NCI-H226 (cell line): Measurements from ENCODE around the gene ANP32E.

Experiments
- DNase-seq: peaks from one replicate; pipeline ENCODE4 v3.0.0-alpha.2; 2015

ANP32E gene

DNA sequence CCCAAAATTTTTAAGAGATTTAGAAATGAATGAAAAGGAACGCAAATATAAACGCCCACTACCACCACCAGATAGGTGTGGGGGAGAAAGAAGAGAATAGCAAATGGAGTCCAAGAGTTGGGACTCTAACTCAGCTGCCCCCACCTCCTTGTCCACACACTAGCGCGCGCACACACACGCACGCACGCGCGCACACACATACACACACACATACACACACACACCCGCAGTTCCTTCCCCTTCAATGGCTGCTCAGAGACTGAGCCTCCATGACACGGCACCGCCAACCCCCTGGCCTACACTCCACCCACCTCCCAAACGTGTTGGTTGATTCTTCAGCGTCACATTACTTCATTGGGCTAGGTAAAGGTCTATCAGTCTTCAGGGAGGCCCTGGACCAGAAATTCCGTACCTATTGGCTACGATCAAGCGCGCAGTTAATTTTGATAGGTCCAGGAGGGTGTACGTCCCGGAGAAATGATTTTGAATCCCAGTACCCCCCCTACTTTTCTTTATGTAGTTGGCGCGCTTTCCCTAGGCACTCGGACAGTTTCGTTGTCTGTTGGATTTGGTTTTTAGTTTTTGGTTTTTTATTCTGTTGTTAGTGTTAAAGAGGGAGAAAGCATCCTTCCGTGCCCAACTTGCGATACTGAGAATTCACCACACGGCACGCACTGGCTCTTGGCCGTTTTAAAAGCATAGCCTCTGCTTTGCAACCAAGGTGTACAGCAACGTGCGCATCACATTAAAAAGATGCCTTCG is at the start of gene ANP32E:
TSS of gene ANP32E (minus strand) at position 261 of the 762 bp plus-strand sequence. CDS start 326 bp downstream, outside the sequence.
- peak; percentile 99 for DNase-seq

DNA sequence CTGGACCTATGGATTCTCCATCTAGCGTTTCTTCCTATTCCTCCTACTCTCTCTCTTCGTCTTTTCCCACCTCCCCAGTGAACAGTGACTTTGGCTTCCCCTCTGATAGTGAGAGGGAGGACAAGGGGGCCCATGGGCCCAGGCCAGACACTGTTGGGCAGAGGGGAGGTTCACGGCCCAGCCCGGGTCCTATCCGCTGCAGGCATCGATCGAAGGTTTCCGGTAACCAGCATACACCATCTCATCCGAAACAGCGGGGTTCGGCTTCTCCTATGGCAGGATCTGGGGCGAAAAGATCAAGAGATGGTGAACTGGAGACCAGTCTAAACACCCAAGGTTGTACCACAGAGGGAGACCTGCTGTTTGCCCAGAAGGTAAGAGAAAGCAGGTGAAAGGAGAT is 47.3 kb upstream of the ANP32E start:
- no peak for DNase-seq

DNA sequence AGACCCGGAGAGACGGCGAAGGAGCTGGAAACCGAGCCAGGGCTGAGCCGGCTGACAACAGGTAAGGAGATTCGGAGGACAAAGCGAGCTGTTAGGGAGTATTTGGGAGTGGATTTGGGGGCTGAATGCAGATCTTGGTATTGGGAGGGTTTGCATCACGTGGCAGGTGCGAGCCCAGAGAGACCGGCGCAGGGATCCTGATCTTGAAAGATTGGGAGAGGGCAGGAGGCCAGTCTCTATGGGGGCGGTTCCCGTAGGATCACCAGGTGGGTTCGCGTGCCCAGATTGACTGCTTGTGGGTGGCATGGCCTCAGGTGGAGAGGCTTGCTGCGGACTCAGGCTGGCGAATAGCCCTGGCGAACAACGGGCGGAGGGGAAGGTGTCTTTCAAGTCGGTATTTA is 46.6 kb upstream of the ANP32E start:
- no peak for DNase-seq

DNA sequence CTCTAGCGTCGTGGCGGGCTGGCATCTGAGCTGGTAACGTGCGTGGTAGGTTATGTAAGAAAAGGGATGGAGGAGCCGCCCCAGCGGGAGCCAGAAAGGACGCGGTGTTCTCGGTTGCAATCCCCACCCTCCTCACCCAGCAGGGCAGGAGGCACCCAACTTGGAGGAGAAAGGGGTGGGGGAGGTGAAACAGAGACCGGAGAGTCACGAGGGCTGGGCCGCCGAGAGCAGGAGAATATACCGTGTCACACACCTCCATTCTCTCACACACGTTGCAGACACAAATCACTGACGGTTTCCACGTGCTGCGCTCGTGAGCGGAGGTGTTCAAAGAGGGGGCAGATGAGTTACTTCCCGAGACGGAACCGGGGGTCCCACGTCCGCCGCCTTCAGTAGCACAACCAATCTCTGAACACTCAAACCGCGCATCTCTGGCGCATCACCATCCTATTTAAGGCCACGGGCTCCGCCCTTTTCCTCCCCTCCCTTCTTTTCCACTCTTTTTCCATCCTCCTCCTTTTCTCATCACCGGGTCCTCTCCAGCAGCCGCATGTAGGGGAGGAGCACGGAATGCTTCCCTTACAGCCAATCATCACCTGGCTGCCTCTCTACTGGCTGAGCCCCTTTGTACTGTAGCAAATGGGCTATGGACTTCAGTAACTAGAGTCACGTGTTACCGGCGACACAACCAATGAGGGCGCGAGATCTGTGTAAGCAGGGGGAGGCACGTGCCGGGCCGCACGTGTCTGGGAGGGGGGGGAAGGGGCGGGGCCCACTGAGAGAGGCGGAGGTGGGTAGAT is 46.0 kb upstream of the ANP32E start, which contains the start of gene CIART:
TSS of gene CIART (plus strand) at position 797 of the 800 bp plus-strand sequence. CDS start 714 bp downstream, outside the sequence.
- peak; percentile 98 for DNase-seq

GRCh38 chr1:150281221-150281757 is 45.4 kb upstream of the ANP32E start:
- DNase-seq = peak; percentile 31

GRCh38 chr1:150280138-150280707 is 44.3 kb upstream of the ANP32E start:
- no peak for DNase-seq

GRCh38 chr1:150273311-150273710 is 37.4 kb upstream of the ANP32E start:
- no peak for DNase-seq

GRCh38 chr1:150271291-150271959 is 35.5 kb upstream of the ANP32E start:
- DNase-seq = no peak

- no peak for DNase-seq
Measured at GRCh38 chr1:150269451-150269850, 33.5 kb upstream of the ANP32E start.

- peak; percentile 98 for DNase-seq
Measured at GRCh38 chr1:150268705-150269403, 32.9 kb upstream of the ANP32E start, which contains the start of gene APH1A. Gene APH1A, minus strand, starts transcription at chr1:150269016. Its CDS starts 206 bp downstream, at chr1:150268810.

DNA sequence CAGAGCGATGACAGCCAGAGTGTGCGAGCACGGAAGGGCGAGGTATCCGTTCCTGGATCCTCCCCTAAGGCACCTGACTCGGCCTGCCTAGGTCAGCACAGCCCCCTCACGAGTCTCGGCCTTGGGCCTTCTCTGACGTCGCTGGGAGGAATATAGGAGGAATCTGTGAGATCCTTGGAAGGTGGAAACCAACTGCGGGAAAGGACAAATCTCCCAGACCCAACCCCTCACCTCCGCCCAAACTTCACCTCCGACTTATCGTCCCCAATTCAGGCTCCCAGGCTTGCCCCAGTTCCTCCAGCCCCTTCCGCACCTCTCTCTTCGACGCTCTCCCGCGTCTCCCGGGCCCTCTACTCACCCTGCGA is 32.4 kb upstream of the ANP32E start:
- no peak for DNase-seq

- no peak for DNase-seq
Measured at GRCh38 chr1:150267896-150268295, 32.0 kb upstream of the ANP32E start.

DNA sequence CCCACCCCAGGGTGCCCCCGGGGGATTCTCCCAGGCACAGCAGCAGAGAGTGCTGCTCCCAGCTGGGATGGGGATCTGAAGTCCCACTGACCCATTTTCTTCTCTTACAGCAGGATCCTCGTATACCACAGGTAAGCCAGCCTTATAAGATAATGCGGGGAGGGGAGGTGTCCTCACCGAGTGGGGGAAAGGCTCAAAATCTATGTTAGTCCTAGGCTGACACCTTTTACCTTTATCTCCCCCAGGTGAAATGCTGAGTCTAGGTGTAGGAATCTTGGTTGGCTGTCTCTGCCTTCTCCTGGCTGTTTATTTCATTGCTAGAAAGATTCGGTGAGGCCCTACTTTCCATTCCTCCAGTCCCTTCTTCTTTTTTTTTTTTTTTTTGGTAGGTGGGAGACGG is 27.6 kb upstream of the ANP32E start:
- DNase-seq = no peak

DNA sequence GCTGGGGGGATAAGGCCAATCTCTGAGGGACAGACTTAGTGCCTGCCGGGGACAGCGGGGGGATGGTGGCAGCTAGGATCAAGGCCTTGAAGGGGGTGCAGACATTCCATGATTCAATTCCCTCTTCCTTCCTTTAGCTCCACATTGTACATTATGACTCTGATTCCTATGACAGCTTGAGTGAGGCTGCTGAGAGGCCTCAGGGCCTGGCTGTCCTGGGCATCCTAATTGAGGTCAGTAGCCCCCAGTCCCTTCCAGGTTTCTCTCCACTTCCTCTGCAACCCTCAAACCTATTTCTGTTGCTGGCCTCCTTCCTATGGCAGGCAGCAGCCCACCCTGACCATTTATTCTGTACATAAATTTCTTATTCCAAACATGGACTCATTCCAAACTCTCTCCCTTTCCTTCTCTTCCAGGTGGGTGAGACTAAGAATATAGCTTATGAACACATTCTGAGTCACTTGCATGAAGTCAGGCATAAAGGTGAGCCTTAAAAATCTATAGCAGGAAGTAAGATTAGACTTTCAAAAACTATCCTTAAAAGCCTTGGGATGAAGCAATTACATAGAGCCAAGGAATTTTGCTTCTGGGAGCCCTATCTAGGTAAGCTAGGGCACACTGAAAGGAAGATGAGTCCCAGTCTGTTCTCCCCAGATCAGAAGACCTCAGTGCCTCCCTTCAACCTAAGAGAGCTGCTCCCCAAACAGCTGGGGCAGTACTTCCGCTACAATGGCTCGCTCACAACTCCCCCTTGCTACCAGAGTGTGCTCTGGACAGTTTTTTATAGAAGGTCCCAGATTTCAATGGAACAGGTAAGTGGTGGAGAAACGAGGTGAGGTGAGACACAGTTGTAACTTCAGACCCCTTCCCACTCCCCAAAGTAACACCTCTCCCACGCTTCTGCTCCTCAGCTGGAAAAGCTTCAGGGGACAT is 26.7 kb upstream of the ANP32E start:
- no peak for DNase-seq

GRCh38 chr1:150261367-150261766 is 25.5 kb upstream of the ANP32E start:
- no peak for DNase-seq

DNA sequence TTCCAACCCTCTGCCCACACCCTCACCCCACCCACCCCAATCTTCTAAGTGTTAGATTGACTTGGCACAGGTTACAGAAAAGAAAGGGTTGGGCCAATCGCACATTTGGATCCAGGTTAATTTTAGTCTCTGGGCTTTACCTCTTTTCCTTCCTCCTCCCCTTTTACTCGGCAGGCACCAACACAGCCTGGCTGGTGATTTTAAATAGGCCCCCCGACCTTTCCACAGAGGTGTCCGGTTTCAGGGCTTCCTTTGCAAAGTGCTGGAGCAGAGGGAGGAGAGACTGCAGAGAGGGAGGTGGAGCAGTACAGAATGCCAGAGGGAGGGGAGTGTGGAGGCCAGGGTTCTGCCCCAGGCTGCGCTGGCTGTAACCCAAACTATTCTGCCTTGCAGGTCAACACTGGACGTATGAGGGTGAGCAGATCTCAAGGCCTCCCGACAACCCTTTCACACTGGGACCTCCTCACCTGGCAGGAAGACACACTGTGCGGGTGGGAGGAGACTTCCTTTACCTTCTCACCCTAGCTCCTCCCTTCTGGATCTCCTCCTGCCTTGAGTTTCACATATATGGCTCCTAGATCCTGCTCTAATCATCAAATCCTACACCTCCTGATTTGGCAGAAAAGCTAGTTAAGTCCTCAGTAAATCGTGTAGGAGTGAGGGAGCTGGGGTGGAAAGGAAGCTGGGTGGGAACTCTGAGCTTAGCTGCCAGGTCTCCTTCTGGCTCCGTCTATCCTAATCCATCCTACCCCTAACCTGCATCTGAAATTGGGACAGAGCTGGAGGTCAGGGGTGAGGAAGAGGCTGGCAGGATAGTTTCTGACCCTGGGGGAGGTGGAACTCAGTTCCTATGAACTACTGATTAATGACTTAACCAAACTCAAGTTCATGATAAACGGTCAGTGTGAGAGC is 24.1 kb upstream of the ANP32E start:
- peak; percentile 70 for DNase-seq

GRCh38 chr1:150259217-150259616 is 23.3 kb upstream of the ANP32E start:
- no peak for DNase-seq

- DNase-seq = no peak
Measured at GRCh38 chr1:150257624-150258585, 22.0 kb upstream of the ANP32E start, which contains the start of gene CA14. Gene CA14, plus strand, starts transcription at chr1:150257774. Its CDS starts 355 bp downstream, at chr1:150258129.
